K562 (cell line): ENCODE results near the gene CBX3. TPM values are rescaled to one million over a fixed set of nuclear protein-coding genes. Genes with fewer than 3 reads are reported as not detected.

ENCODE experiments used
- EWSR1 ChIP-seq: fragments of 450-650 bp; IDR thresholded peaks from 2 replicates; pipeline ENCODE4 v1.6.1; 2018; ENCODE audit warnings: borderline replicate concordance, mild to moderate bottlenecking, low read depth, moderate library complexity; ENCODE audit not compliant: partially characterized antibody
- FOXP1 ChIP-seq: sonication (generic); formaldehyde crosslinking; IDR thresholded peaks from 2 replicates; pipeline ENCODE4 v1.8.0; 2022; ENCODE audit warnings: mild to moderate bottlenecking, missing genetic modification reagents
- ILF3 ChIP-seq: fragments of 450-650 bp; IDR thresholded peaks from 2 replicates; pipeline ENCODE4 v1.6.1; 2018; ENCODE audit warnings: antibody characterized with exemption, mild to moderate bottlenecking, moderate library complexity, borderline replicate concordance
- MYNN ChIP-seq, 2 experiments: sonication (generic); formaldehyde crosslinking in 1 of 2; IDR thresholded peaks; 2 replicates each; pipeline versions ENCODE4 v1.5.0 to v1.6.1; 2016 to 2020; ENCODE audit warnings: antibody characterized with exemption in 1 of 2, missing genetic modification reagents in 1 of 2
- SREBF2 ChIP-seq: sonication (generic); formaldehyde crosslinking; IDR thresholded peaks from 2 replicates; pipeline ENCODE4 v1.4.0; 2020; ENCODE audit warnings: mild to moderate bottlenecking, missing genetic modification reagents
- SUPT5H ChIP-seq: fragments of 450-650 bp; IDR thresholded peaks from 2 replicates; pipeline ENCODE4 v1.6.1; 2016
- polyA plus RNA-seq, 8 experiments: library from polyadenylated mRNA; depleted of rRNA in 4 of 8; stranded (reverse) in 5 of 8; unstranded in 3 of 8; fragments of >200 nt; fragmentation: Nextera tagmentation in 2 of 8; fragmentation: Illumina TruSeq in 1 of 8; extraction: Ambion mirVana in 2 of 8; extraction: Trizol in 1 of 8; gene quantifications; 2 replicates each; pipeline versions ENCODE4 v1.2.1 to v1.2.3, GENCODE V29; 2011 to 2014; ENCODE audit warnings: inconsistent platforms in 1 of 8, missing spikeins in 1 of 8
- total RNA-seq, 7 experiments: library from RNA; depleted of rRNA in 6 of 7; stranded (reverse); fragments of >200 nt in 6 of 7; fragmentation: Illumina TruSeq in 2 of 7; extraction: Trizol in 2 of 7; gene quantifications; 2 replicates each; pipeline versions ENCODE4 v1.2.1 to v1.2.3, GENCODE V29; 2011 to 2021; ENCODE audit warnings: low replicate concordance in 1 of 7
- TF ChIP-seq, protein P1 (sequence below): sonication (generic); formaldehyde crosslinking; IDR thresholded peaks from 2 replicates; pipeline ENCODE4 v1.8.0; 2023; ENCODE audit warnings: mild to moderate bottlenecking, missing genetic modification reagents
- TF ChIP-seq, protein P2 (sequence below): fragments of 250-450 bp; sonication (Bioruptor Pico); IDR thresholded peaks from 2 replicates; pipeline ENCODE4 v1.5.1; 2021; ENCODE audit warnings: mild to moderate bottlenecking
- TF ChIP-seq, protein P3 (sequence below): fragments of 450-650 bp; formaldehyde crosslinking; conservative IDR thresholded peaks from 2 replicates; pipeline ENCODE4 v1.4.0; 2022; ENCODE audit warnings: mild to moderate bottlenecking, missing genetic modification characterization
- TF ChIP-seq, protein P4 (sequence below): fragments of 250-450 bp; sonication (Bioruptor Pico); IDR thresholded peaks from 2 replicates; pipeline ENCODE4 v1.6.1; 2021; ENCODE audit warnings: mild to moderate bottlenecking
- TF ChIP-seq, protein P5 (sequence below): sonication (generic); IDR thresholded peaks from 2 replicates; pipeline ENCODE4 v1.6.1; 2016

The CBX3 gene
- total and polyA plus RNA-seq, 9 of the 15 experiments (the other 6 are each of a cell fraction or from before 2014, with no cell fraction given), result 198 to 413 (median 328) TPM

DNA sequence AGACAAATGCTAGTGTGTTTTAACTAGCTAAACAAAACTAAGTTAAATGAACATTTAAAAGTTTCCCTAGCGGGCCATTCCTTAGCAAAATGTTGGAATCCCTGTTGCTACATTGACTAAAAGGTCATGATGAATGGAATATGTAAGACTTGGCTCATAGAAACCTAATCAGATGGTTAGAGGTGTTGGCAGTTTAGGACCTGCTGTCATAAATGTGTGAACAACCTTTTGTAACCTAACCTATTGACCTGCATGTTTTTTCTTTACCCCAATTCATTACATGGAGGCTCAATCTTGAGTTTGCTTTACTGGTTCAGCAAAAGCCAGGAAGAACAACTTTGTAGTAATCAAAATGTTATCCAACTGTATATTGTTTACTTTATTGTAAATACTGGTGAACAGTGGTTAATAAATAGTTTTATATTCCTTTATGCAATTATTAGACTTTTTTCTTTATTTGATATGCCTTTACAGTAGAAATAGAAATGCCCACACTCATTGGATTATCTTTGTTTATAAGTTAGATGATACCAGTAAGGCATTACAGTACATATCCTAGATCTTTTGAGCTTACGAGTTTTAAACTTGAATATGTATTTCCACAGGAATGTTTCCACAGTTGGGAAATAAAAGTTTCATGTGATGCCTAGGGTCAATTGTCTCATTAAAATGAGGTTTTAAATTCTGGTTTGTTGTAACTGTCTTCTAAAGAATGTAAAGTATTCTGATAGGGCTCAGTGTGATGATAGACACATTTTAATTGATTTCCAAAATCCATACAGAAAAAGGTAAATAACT is 11.6 kb downstream of the CBX3 start (continued):
- TF ChIP-seq, protein P1, sequence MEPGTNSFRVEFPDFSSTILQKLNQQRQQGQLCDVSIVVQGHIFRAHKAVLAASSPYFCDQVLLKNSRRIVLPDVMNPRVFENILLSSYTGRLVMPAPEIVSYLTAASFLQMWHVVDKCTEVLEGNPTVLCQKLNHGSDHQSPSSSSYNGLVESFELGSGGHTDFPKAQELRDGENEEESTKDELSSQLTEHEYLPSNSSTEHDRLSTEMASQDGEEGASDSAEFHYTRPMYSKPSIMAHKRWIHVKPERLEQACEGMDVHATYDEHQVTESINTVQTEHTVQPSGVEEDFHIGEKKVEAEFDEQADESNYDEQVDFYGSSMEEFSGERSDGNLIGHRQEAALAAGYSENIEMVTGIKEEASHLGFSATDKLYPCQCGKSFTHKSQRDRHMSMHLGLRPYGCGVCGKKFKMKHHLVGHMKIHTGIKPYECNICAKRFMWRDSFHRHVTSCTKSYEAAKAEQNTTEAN (CRISPR knock-in tag), result 0 out of 2 replicates have a peak, but pooled peaks have one; percentile 28
- TF ChIP-seq, protein P2, sequence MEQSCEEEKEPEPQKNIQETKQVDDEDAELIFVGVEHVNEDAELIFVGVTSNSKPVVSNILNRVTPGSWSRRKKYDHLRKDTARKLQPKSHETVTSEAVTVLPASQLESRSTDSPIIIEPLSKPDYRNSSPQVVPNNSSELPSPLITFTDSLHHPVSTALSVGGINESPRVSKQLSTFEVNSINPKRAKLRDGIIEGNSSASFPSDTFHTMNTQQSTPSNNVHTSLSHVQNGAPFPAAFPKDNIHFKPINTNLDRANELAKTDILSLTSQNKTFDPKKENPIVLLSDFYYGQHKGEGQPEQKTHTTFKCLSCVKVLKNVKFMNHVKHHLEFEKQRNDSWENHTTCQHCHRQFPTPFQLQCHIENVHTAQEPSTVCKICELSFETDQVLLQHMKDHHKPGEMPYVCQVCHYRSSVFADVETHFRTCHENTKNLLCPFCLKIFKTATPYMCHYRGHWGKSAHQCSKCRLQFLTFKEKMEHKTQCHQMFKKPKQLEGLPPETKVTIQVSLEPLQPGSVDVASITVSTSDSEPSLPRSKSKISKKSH (CRISPR knock-in tag), result no peak
- TF ChIP-seq, protein P3, sequence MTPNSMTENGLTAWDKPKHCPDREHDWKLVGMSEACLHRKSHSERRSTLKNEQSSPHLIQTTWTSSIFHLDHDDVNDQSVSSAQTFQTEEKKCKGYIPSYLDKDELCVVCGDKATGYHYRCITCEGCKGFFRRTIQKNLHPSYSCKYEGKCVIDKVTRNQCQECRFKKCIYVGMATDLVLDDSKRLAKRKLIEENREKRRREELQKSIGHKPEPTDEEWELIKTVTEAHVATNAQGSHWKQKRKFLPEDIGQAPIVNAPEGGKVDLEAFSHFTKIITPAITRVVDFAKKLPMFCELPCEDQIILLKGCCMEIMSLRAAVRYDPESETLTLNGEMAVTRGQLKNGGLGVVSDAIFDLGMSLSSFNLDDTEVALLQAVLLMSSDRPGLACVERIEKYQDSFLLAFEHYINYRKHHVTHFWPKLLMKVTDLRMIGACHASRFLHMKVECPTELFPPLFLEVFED (CRISPR knock-in tag), result peak; percentile 57; the same call in 1 of the 2 replicates
- TF ChIP-seq, protein P4, sequence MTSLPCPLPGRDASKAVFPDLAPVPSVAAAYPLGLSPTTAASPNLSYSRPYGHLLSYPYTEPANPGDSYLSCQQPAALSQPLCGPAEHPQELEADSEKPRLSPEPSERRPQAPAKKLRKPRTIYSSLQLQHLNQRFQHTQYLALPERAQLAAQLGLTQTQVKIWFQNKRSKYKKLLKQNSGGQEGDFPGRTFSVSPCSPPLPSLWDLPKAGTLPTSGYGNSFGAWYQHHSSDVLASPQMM (CRISPR knock-in tag), result 0 out of 2 replicates have a peak, but pooled peaks have one; percentile 34
- peak; percentile 83 for TF ChIP-seq ILF3
- no peak for TF ChIP-seq FOXP1 (CRISPR knock-in tag)
- peak; percentile 69 for TF ChIP-seq SUPT5H
- peak; percentile 72 for TF ChIP-seq EWSR1
- 0 out of 2 replicates have a peak, but pooled peaks have one; percentile 49 for TF ChIP-seq MYNN (IDR thresholded peaks at IDR 0.05)
- no peak for TF ChIP-seq MYNN (CRISPR knock-in tag; IDR thresholded peaks at IDR 0.05)
- TF ChIP-seq, protein P5, sequence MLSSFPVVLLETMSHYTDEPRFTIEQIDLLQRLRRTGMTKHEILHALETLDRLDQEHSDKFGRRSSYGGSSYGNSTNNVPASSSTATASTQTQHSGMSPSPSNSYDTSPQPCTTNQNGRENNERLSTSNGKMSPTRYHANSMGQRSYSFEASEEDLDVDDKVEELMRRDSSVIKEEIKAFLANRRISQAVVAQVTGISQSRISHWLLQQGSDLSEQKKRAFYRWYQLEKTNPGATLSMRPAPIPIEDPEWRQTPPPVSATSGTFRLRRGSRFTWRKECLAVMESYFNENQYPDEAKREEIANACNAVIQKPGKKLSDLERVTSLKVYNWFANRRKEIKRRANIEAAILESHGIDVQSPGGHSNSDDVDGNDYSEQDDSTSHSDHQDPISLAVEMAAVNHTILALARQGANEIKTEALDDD, result peak; percentile 79
- no peak for TF ChIP-seq SREBF2
